A204.1 (cell line): Measurements from ENCODE around the gene KIFAP3.
A peak's percentile ranks its signal among the peaks of the same experiment; 100 is the strongest.
"Not testable (repeated sequence)": the region's sequence is repeated elsewhere in the genome, so short reads cannot be mapped to it uniquely, and the experiment has no call there.

Experiments used
- FAIRE-seq: peaks from 2 replicates; lab custom pipeline; 2012; peaks lifted over from hg19 to GRCh38; lab: Jason Lieb, UNC

The KIFAP3 gene

GRCh38 chr1:170074250-170075157 is at the start of gene KIFAP3:
KIFAP3 (minus strand) TSS chr1:170074695; CDS start chr1:170074467, 228 bp downstream.
- FAIRE-seq = peak; percentile 96

- FAIRE-seq = no peak
These were observed 47.9 kb upstream of the KIFAP3 start for GRCh38 chr1:170122366-170122765.

- FAIRE-seq = no peak
These were observed 40.4 kb upstream of the KIFAP3 start for GRCh38 chr1:170114906-170115305.

- not testable (repeated sequence) for FAIRE-seq
These were observed 38.6 kb upstream of the KIFAP3 start for GRCh38 chr1:170113140-170113539.

- no peak for FAIRE-seq
These were observed 23.0 kb upstream of the KIFAP3 start for GRCh38 chr1:170097449-170097948.

- FAIRE-seq = peak; percentile 14
These were observed 22.4 kb upstream of the KIFAP3 start for GRCh38 chr1:170096806-170097340.

- FAIRE-seq = no peak
These were observed 21.7 kb upstream of the KIFAP3 start for GRCh38 chr1:170095976-170096748.

- FAIRE-seq = peak; percentile 94
These were observed 20.5 kb upstream of the KIFAP3 start for GRCh38 chr1:170094697-170095616.

GRCh38 chr1:170086399-170087032 is 12.0 kb upstream of the KIFAP3 start:
- FAIRE-seq = no peak

GRCh38 chr1:170085091-170085490 is 10.6 kb upstream of the KIFAP3 start:
- FAIRE-seq = no peak

GRCh38 chr1:170078610-170079189 is 4.2 kb upstream of the KIFAP3 start:
- no peak for FAIRE-seq

- peak; percentile 9 for FAIRE-seq
These were observed 3.4 kb upstream of the KIFAP3 start for GRCh38 chr1:170077926-170078325.

- FAIRE-seq = not testable (repeated sequence)
These were observed 2.5 kb upstream of the KIFAP3 start for GRCh38 chr1:170076952-170077351.

- no peak for FAIRE-seq
These were observed 1.7 kb upstream of the KIFAP3 start for GRCh38 chr1:170076199-170076598.

GRCh38 chr1:170075186-170075585 is 691 bp upstream of the KIFAP3 start:
- FAIRE-seq = no peak

GRCh38 chr1:170073893-170074249 is 624 bp downstream of the KIFAP3 start:
- FAIRE-seq = no peak

- FAIRE-seq = no peak
These were observed 3.1 kb downstream of the KIFAP3 start for GRCh38 chr1:170071378-170071777.

GRCh38 chr1:170068923-170069322 is 5.6 kb downstream of the KIFAP3 start:
- FAIRE-seq = peak; percentile 92

GRCh38 chr1:170067253-170067819 is 7.2 kb downstream of the KIFAP3 start:
- FAIRE-seq = no peak

GRCh38 chr1:170064821-170065220 is 9.7 kb downstream of the KIFAP3 start:
- no peak for FAIRE-seq
